Measurements from ENCODE around the gene CSNK1E. TPM values are rescaled to one million over a fixed set of nuclear protein-coding genes. Genes with fewer than 3 reads are reported as not detected.

Gene CSNK1E
- total and polyA plus RNA-seq, 9 of the 15 experiments (the other 6 are each of a cell fraction or from before 2014, with no cell fraction given), result 2.7 to 70.0 (median 41.3) TPM

- TF ChIP-seq MGA (IDR thresholded peaks at IDR 0.05) (peak; percentile 97), SMAD3 (CRISPR knock-in tag; conservative IDR thresholded peaks at IDR 0.05) (0 out of 2 replicates have a peak, but pooled peaks have one; percentile 3), ARID2 (IDR thresholded peaks at IDR 0.05) (no peak), THRA (IDR thresholded peaks at IDR 0.05) (no peak), ZKSCAN1 (IDR thresholded peaks at IDR 0.05; ENCODE audit: low read depth, low read length) (no peak), E2F3 (CRISPR knock-in tag; IDR thresholded peaks at IDR 0.05) (no peak), NFRKB (IDR thresholded peaks at IDR 0.05; ENCODE audit: low read depth) (no peak), TCF3 (CRISPR knock-in tag; IDR thresholded peaks at IDR 0.05) (no peak; the same call in 1 of the 2 replicates), PRPF4 (IDR thresholded peaks at IDR 0.05; ENCODE audit: insufficient read depth, low read depth, low read length, poor library complexity, severe bottlenecking) (no peak), ZNF384 (IDR thresholded peaks at IDR 0.05; ENCODE audit: low read depth, low read length) (no peak), CEBPG (CRISPR knock-in tag; IDR thresholded peaks at IDR 0.05) (no peak), CEBPG (tag; conservative IDR thresholded peaks at IDR 0.05 in 1 of 2, IDR thresholded peaks at IDR 0.05 in 1 of 2) (no peak), RBBP5 (IDR thresholded peaks at IDR 0.05; ENCODE audit: borderline replicate concordance, insufficient read depth, low read length, poor library complexity, severe bottlenecking) (peak; percentile 21), ZNF511 (CRISPR knock-in tag; IDR thresholded peaks at IDR 0.05) (no peak), ZBTB17 (CRISPR knock-in tag; IDR thresholded peaks at IDR 0.05) (0 out of 2 replicates have a peak, but pooled peaks have one; percentile 68), NR2F6 (CRISPR knock-in tag; IDR thresholded peaks at IDR 0.05) (no peak), TAF9B (IDR thresholded peaks at IDR 0.05; ENCODE audit: partially characterized antibody) (no peak)
These were observed 51.1 kb downstream of the CSNK1E start (continued) for GRCh38 chr22:38266120-38266519.
